HG03108 (cell line): Measurements from ENCODE around the gene HELQ.
"Not testable (repeated sequence)": the region's sequence is repeated elsewhere in the genome, so short reads cannot be mapped to it uniquely, and the experiment has no call there.

Experiments
- ATAC-seq: cut with Tn5 transposase; IDR thresholded peaks from one replicate; pipeline ENCODE4 v1.9.1; 2021; ENCODE audit warnings: moderate library complexity; ENCODE audit not compliant: unreplicated experiment

HELQ gene

GRCh38 chr4:83455281-83456183 lies at the start of gene HELQ, which contains the start of gene MRPS18C:
HELQ (minus strand) TSS chr4:83455823; CDS start chr4:83455693, 130 bp downstream.
MRPS18C (plus strand) TSS chr4:83456058; CDS start chr4:83456078, 20 bp downstream.
- ATAC-seq: peak; percentile 95

- ATAC-seq: no peak
Measured at GRCh38 chr4:83504996-83505395, 49.4 kb upstream of the HELQ start.

- ATAC-seq: no peak
Measured at GRCh38 chr4:83504503-83504902, 48.9 kb upstream of the HELQ start.

- ATAC-seq: no peak
Measured at GRCh38 chr4:83503974-83504373, 48.4 kb upstream of the HELQ start.

- not testable (repeated sequence) for ATAC-seq
Measured at GRCh38 chr4:83501671-83502070, 46.0 kb upstream of the HELQ start.

- ATAC-seq: no peak
Measured at GRCh38 chr4:83498187-83498586, 42.6 kb upstream of the HELQ start.

GRCh38 chr4:83496085-83496917 lies 40.7 kb upstream of the HELQ start:
- not testable (repeated sequence) for ATAC-seq

- no peak for ATAC-seq
Measured at GRCh38 chr4:83490876-83491450, 35.3 kb upstream of the HELQ start.

- no peak for ATAC-seq
Measured at GRCh38 chr4:83489711-83490326, 34.2 kb upstream of the HELQ start.

GRCh38 chr4:83486457-83487129 lies 31.0 kb upstream of the HELQ start:
- no peak for ATAC-seq

GRCh38 chr4:83484500-83485461 lies 29.2 kb upstream of the HELQ start, which contains the start of gene ABRAXAS1:
ABRAXAS1 (minus strand) TSS chr4:83485100; CDS start chr4:83485072, 28 bp downstream.
- ATAC-seq: peak; percentile 98

- no peak for ATAC-seq
Measured at GRCh38 chr4:83473966-83474365, 18.3 kb upstream of the HELQ start.

GRCh38 chr4:83473423-83473822 lies 17.8 kb upstream of the HELQ start:
- ATAC-seq: no peak

- ATAC-seq: no peak
Measured at GRCh38 chr4:83456184-83456501, 520 bp upstream of the HELQ start.

GRCh38 chr4:83454686-83455085 lies 937 bp downstream of the HELQ start:
- ATAC-seq: no peak

GRCh38 chr4:83449009-83449408 lies 6.6 kb downstream of the HELQ start:
- ATAC-seq: no peak

- no peak for ATAC-seq
Measured at GRCh38 chr4:83440899-83441298, 14.7 kb downstream of the HELQ start.

GRCh38 chr4:83440148-83440814 lies 15.3 kb downstream of the HELQ start:
- ATAC-seq: no peak

GRCh38 chr4:83438719-83439118 lies 16.9 kb downstream of the HELQ start:
- ATAC-seq: no peak
